Activated T-helper 17 cell treated with anti-CD3 and anti-CD28 coated beads, Interleukin-2, amount 50 U/mL, for 72 hours (primary cell): ENCODE measurements around the gene EFCAB8. TPM values are rescaled to one million over a fixed set of nuclear protein-coding genes. Genes with fewer than 3 reads are reported as not detected.

ENCODE experiments used
- ATAC-seq: fragments of 150-1000 bp; cut with Tn5 transposase; replicated peaks from 2 replicates; pipeline ENCODE4 v1.10.0; 2021; ENCODE audit warnings: mild to moderate bottlenecking, moderate library complexity
- H3K27ac Mint-ChIP-seq: one replicate; pipeline ENCODE4 v1.8.0; 2022; ENCODE audit warnings: mixed read lengths
- H3K27me3 Mint-ChIP-seq: one replicate; pipeline ENCODE4 v1.8.0; 2022; ENCODE audit warnings: mixed read lengths
- H3K36me3 Mint-ChIP-seq: one replicate; pipeline ENCODE4 v1.8.0; 2022; ENCODE audit warnings: low read depth, mild to moderate bottlenecking, mixed read lengths
- H3K4me1 Mint-ChIP-seq: one replicate; pipeline ENCODE4 v1.8.0; 2022; ENCODE audit warnings: mixed read lengths
- H3K4me3 Mint-ChIP-seq: one replicate; pipeline ENCODE4 v1.8.0; 2022; ENCODE audit warnings: mild to moderate bottlenecking, mixed read lengths
- H3K9me3 Mint-ChIP-seq: one replicate; pipeline ENCODE4 v1.8.0; 2022; ENCODE audit warnings: mixed read lengths
- total RNA-seq, 2 donors: library from RNA; stranded (reverse); gene quantifications; one replicate each; pipeline ENCODE4 v1.2.3, GENCODE V29; 2022

Gene EFCAB8
- total RNA-seq, 2 donors from 2014 or later, result 0.19 to 0.45 TPM

GRCh38 chr20:33007376-33008335, 148.9 kb downstream of the EFCAB8 start, which contains the start of gene BPIFB2:
Gene BPIFB2 (plus strand): TSS chr20:33007704. CDS start chr20:33008575, 871 bp downstream.
- H3K27me3 Mint-ChIP-seq, result no peaks in the 10 kb centered on the region
- no peak within 1 kb of the TSS for H3K4me3 Mint-ChIP-seq
- H3K4me1 Mint-ChIP-seq, result peaks cover 8% of the 10 kb centered on the region
- no peaks in the 10 kb centered on the region for H3K9me3 Mint-ChIP-seq
- no peak for ATAC-seq
- no peaks in the 10 kb centered on the region for H3K36me3 Mint-ChIP-seq
- no peak within 1 kb of the TSS for H3K27ac Mint-ChIP-seq

GRCh38 chr20:33008336-33009213, 149.9 kb downstream of the EFCAB8 start:
- Mint-ChIP-seq H3K9me3 (no peaks in the 10 kb centered on the region), H3K4me3 (no peak overlapping the region), H3K27me3 (no peaks in the 10 kb centered on the region), H3K4me1 (peaks cover 8% of the 10 kb centered on the region), H3K36me3 (no peaks in the 10 kb centered on the region), H3K27ac (no peak overlapping the region)
- no peak for ATAC-seq

- no peaks in the 10 kb centered on the region for H3K9me3 Mint-ChIP-seq
Observed at GRCh38 chr20:33009214-33010132, 150.8 kb downstream of the EFCAB8 start.

GRCh38 chr20:33010133-33010504, 151.4 kb downstream of the EFCAB8 start:
- H3K4me3 Mint-ChIP-seq, result no peak overlapping the region
- H3K36me3 Mint-ChIP-seq, result no peaks in the 10 kb centered on the region
- ATAC-seq, result no peak
- peaks cover 8% of the 10 kb centered on the region for H3K4me1 Mint-ChIP-seq
- no peaks in the 10 kb centered on the region for H3K27me3 Mint-ChIP-seq
- no peaks in the 10 kb centered on the region for H3K9me3 Mint-ChIP-seq
- no peak overlapping the region for H3K27ac Mint-ChIP-seq

More at GRCh38 chr20:33009214-33010132, 150.8 kb downstream of the EFCAB8 start:
- ATAC-seq, result no peak
- peaks cover 8% of the 10 kb centered on the region for H3K4me1 Mint-ChIP-seq
- H3K4me3 Mint-ChIP-seq, result no peak overlapping the region
- no peaks in the 10 kb centered on the region for H3K36me3 Mint-ChIP-seq
- H3K27me3 Mint-ChIP-seq, result no peaks in the 10 kb centered on the region
- no peak overlapping the region for H3K27ac Mint-ChIP-seq

GRCh38 chr20:33010674-33011449, 152.1 kb downstream of the EFCAB8 start:
- Mint-ChIP-seq H3K4me1 (peaks cover 8% of the 10 kb centered on the region), H3K27ac (no peak overlapping the region), H3K4me3 (no peak overlapping the region), H3K27me3 (no peaks in the 10 kb centered on the region), H3K36me3 (no peaks in the 10 kb centered on the region), H3K9me3 (no peaks in the 10 kb centered on the region)
- no peak for ATAC-seq

Other genes with a start within 250 kb of the EFCAB8 start
- under 1 TPM in 1 of 2 donors, not detected in 1; 0.05 TPM for gene C20orf203, start 185.0 kb upstream of the EFCAB8 start, total RNA-seq
- 10 to 100 TPM; 18.5 to 29.9 TPM for gene COMMD7, start 115.5 kb upstream of the EFCAB8 start, total RNA-seq
- under 1 TPM; 0.16 to 0.99 TPM for gene DNMT3B, start 96.5 kb upstream of the EFCAB8 start, total RNA-seq
- gene MAPRE1, start 39.0 kb upstream of the EFCAB8 start, total RNA-seq, result 100 to 1,000 TPM in 1 of 2 donors, 10 to 100 TPM in 1; 77.3 to 141 TPM
- gene SUN5, start 145.5 kb downstream of the EFCAB8 start, total RNA-seq, result not detected
- gene BPIFB2, start 148.8 kb downstream of the EFCAB8 start, total RNA-seq, result not detected
- gene BPIFB6, start 172.7 kb downstream of the EFCAB8 start, total RNA-seq, result not detected
- gene BPIFB3, start 195.0 kb downstream of the EFCAB8 start, total RNA-seq, result not detected
- gene BPIFB4, start 220.7 kb downstream of the EFCAB8 start, total RNA-seq, result not detected